Measurements from ENCODE around the gene FAT3.

Gene FAT3

GRCh38 chr11:92227959-92228935 lies 3.6 kb downstream of the FAT3 start:
- no peak for DNase-seq (ENCODE audit: low spot score)

DNA sequence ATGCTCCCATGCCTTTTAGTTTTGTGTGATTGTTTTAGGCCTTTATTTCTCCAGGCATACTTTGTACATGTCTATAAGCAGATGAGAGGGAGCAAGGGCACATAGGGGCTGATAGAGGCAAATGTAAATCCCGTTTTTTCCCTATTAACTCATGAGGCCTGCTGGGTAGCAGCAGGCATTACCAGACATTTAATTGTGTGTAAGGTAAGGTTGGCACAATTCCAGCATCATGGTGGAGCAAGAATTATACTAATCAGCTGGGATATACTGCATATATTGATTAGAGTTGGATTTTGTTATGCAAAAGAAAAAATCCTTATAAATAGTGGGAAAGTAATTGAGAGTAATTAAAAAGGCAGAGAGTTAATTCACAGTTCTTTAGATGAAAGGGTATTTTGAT lies 12.2 kb downstream of the FAT3 start:
- no peak for DNase-seq (ENCODE audit: low spot score)

DNA sequence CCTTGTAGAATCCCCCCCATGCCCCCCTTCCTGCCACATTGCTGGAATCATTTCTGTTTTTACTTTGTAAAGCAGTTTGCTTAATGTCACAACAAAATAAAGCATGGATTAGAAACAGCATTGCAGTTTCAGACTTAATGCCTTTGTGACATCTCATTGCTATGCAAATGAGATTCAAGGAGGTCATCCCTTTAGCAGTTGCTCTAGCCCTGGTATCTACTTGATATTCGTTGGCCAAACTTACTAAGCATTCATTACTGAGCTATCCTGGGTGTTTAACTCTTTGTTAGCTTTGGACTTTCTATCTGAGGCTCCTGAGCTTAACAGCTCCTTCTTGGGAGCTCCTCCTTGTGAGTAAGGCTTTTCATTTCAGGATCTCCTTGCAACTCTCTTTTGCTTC lies 16.3 kb downstream of the FAT3 start:
- peak; percentile 4 for DNase-seq (ENCODE audit: low spot score)

GRCh38 chr11:92245700-92246271 lies 21.2 kb downstream of the FAT3 start:
- DNase-seq (ENCODE audit: low spot score) = peak; percentile 42

- no peak for DNase-seq (ENCODE audit: low spot score)
These were observed 22.0 kb downstream of the FAT3 start for GRCh38 chr11:92246630-92247029.

DNA sequence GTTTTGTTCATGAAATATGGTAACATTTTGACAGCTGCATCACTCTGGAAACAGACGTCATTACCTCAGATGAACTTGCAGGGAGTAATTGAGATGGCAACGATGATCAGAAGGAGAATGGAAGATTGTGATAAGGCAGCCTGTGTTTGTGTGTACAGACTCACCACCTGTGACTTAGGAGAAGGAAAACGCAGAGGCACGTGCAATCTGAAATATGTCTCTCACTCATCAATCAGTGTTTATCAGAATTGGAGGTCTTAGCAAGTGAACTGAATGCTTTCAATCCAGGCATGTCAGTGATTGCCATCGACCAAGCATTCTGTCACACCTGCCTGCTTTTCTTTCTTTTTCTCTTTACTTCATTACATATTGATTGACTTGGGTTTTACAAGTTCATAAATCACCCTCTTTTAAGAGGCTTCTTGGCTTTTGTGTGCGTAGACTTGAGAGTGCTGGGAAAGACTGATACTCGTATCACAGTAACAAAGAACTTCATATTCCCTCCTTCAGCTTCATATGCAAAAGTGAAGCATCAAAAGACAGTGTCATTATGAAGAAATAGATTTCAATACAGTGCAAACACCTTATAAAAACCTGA lies 24.6 kb downstream of the FAT3 start:
- DNase-seq (ENCODE audit: low spot score) = no peak

DNA sequence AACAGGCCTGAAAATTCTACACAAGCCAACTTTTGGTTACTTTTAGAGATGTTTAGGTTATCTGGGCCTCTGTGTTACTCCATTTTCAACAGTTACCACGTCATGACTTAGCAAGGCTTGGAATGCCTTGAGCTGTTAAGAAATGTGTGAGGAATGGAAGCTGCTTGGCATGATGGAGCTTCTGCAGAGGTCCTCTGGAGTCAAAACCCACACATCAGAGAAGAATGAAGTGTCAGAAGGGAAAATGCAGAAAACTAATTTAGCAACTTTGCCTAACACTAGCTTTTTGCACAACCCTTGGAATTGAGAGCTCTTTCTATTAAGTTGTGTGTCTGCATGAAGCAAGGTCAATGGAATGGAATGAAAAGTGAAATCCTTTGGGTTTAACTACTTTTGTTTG lies 27.4 kb downstream of the FAT3 start:
- no peak for DNase-seq (ENCODE audit: low spot score)

DNA sequence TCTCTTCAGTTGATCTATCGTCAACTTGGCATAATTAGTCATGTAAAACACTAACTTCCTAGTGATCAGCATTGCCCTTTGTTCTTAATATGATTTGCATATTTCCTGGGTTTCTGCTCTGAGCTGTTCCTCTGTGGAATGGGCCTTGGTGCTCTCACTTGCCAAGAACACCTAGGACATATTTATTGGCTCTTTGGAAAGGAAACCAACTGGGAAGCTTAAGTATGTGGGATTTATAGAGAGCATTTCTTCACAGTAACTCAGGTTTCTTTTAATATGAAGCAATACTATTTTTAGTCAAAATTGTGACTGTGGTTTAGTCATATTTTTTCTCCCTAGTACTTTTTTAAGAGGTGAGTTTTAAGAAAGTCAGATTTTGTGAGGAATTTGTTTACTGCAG lies 28.8 kb downstream of the FAT3 start:
- DNase-seq (ENCODE audit: low spot score) = no peak

DNA sequence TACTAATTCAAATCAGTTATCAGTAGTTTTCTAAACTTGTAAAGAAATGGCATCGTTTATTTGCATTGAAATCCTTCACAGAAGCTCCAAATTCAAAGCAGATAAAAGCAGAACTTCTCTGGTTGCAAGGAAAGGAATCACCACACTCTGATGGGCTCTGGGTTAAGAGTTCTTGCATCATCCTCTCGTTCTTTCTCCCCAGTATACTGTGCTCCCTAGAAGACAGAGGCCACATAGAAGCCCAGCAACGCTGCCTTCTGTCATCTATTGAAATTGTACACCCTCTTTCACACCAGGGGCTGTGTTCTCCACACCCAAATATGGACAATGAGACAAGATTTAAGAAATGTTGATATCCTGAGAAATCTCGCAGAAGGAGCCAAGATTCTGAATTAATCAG lies 29.3 kb downstream of the FAT3 start:
- no peak for DNase-seq (ENCODE audit: low spot score)

GRCh38 chr11:92257536-92257935 lies 32.9 kb downstream of the FAT3 start:
- DNase-seq (ENCODE audit: low spot score) = no peak

DNA sequence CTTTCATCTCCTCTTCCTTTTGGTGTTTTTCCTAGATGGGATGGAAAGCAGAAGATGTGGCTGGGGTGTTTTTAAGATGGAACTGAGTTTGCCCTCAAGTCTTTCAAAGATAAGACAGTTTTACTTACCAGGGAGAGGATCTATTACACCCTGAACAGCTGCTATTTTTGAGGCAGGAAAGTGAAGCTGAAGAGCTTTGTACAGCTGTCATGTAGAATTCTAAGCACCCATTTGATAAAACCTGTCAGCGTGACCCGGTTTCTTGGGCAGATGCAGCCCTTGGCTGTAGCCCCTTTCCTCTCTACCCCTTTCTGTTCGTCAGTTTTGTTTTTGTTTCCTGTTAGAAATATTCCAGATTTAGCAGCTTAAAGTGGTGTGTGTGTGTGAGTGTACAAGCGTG lies 35.2 kb downstream of the FAT3 start:
- DNase-seq (ENCODE audit: low spot score) = no peak

- no peak for DNase-seq (ENCODE audit: low spot score)
These were observed 39.7 kb downstream of the FAT3 start for GRCh38 chr11:92264350-92264749.

DNA sequence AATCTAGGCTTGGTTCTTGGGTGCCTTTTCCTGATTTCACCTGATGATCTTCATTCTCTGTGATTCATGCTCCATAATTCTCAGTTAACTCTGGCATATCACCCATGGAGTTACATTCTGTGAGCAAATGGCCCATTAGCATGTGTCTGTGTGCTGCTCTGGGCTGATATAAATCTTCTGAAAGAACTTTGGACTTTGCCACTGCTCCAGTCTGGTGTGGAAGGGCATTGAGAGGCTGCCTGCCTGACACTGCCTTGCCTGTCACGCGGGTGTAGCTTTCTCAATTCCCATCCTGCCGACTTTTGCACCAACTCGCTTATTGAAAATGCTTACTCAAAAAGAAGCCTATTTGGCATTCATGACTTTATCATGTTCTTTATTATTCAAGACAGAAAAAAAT lies 42.2 kb downstream of the FAT3 start:
- DNase-seq (ENCODE audit: low spot score) = no peak

DNA sequence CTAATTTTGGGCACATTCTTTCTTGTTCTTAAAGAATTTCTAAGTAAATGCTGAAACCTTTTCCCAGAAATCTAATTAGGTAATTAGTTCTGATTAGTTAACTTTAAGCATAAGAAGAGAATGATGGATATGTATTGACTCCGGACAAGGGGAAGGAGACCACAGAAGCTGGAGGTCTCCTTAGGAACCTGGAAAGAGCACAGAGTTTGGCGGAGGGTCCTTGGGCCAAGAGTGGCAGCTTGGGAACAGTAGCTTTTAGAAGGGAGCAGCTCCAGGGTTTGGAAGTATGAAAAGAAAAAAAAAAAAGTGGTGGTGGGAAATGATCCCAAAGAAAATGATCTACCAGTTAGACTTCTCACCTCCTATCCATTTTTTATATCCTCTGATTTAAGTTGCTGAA lies 42.7 kb downstream of the FAT3 start:
- no peak for DNase-seq (ENCODE audit: low spot score)

GRCh38 chr11:92267968-92268367 lies 43.4 kb downstream of the FAT3 start:
- DNase-seq (ENCODE audit: low spot score) = no peak

- no peak for DNase-seq (ENCODE audit: low spot score)
These were observed 43.9 kb downstream of the FAT3 start for GRCh38 chr11:92268546-92268945.

GRCh38 chr11:92269021-92269420 lies 44.4 kb downstream of the FAT3 start:
- no peak for DNase-seq (ENCODE audit: low spot score)

DNA sequence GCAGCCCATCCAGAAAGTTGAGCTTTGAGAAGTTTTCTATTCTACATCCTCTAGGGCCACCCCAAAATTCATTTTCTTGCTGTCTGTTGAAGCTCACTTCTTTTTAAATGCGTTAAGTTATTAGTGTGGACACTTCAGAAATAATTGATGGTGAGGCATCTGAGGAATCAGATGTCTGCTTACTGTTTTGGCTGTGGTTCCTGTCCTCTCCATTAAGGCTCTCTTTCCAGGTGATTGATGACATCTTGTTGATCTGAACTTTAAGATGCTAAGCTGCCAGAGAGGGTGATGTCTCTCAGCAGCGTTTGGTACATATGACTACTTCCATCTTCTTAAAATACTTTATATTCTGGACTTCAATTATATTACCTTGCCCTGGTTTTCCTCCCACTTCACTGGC lies 45.2 kb downstream of the FAT3 start:
- no peak for DNase-seq (ENCODE audit: low spot score)

GRCh38 chr11:92272651-92273050 lies 48.0 kb downstream of the FAT3 start:
- no peak for DNase-seq (ENCODE audit: low spot score)
